C4-2B (cell line): ENCODE data around the gene NADSYN1.

ENCODE experiments used
- ZFX ChIP-seq: fragments of 450-650 bp; IDR thresholded peaks from 2 replicates; pipeline ENCODE4 v1.6.1; 2017
- TF ChIP-seq, protein P1 (sequence below): fragments of 450-650 bp; conservative IDR thresholded peaks from 2 replicates; pipeline ENCODE4 v1.5.1; 2017; ENCODE audit warnings: mild to moderate bottlenecking

DNA sequence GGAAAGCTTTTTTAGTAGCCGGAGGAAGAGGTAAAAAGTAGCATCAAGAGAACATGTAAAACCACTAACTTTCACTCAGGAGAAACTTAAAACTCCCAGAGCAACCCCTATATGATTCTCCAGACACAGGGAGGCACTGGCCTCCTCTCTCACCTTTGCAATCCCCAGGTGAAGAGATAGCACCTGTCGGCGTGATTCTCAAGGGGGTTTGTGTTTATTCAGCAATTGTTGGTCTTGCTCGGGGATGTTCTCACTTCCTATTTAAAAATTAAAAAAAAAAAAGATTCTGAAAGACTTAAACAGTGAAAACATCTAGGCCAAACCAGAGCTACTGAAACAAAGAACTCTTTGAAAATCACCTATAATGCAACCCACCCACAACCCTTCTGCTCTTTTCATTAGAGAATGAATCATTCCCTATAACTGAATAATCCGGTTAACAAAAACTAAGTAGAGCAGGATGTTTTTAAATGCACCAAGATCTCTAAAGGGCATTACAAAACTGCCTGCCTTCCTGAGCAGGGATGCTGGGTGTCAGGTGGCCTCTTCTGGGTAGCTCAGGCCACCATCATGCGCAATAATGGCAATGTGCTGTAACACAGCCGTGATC, 29.7 kb upstream of the NADSYN1 start:
- TF ChIP-seq, protein P1, sequence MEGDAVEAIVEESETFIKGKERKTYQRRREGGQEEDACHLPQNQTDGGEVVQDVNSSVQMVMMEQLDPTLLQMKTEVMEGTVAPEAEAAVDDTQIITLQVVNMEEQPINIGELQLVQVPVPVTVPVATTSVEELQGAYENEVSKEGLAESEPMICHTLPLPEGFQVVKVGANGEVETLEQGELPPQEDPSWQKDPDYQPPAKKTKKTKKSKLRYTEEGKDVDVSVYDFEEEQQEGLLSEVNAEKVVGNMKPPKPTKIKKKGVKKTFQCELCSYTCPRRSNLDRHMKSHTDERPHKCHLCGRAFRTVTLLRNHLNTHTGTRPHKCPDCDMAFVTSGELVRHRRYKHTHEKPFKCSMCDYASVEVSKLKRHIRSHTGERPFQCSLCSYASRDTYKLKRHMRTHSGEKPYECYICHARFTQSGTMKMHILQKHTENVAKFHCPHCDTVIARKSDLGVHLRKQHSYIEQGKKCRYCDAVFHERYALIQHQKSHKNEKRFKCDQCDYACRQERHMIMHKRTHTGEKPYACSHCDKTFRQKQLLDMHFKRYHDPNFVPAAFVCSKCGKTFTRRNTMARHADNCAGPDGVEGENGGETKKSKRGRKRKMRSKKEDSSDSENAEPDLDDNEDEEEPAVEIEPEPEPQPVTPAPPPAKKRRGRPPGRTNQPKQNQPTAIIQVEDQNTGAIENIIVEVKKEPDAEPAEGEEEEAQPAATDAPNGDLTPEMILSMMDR: no peak
- no peak for TF ChIP-seq ZFX
